DND-41 (cell line): ENCODE results near the gene DHDDS.

Experiments used
- CTCF ChIP-seq: IDR thresholded peaks from 2 replicates; pipeline ENCODE4 v1.5.1; 2012; ENCODE audit warnings: borderline replicate concordance, low read length, moderate library complexity, mild to moderate bottlenecking; ENCODE audit not compliant: poor library complexity, severe bottlenecking; ENCODE audit errors: extremely low read depth
- EZH2 ChIP-seq: IDR thresholded peaks from 3 replicates; pipeline ENCODE4 v1.6.1; 2012; ENCODE audit warnings: borderline replicate concordance, low read depth, mild to moderate bottlenecking, moderate library complexity, low read length, inconsistent platforms; ENCODE audit not compliant: severe bottlenecking

DNA sequence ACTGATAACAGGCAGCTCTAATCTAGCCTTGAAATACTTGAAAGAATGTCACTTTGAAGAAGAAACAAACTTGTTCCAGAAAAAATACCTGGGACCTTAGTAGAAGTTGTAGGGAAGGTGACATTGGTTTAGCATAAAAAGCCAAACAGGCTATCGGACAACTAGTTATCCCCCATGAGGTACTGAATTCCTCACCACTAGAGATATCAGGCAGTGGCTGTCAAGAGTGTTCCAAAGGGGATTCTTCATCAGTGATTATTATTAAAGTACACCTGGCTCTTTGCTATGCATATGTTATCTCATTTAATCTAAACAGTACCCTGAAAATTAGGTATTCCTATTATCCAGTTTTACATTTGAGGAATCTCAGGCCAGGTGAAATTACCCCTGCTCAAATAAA, 27.0 kb downstream of the DHDDS start:
- TF ChIP-seq CTCF = no peak
- TF ChIP-seq EZH2 = no peak
